ENCODE results near the gene VWA5A.

Gene VWA5A

DNA sequence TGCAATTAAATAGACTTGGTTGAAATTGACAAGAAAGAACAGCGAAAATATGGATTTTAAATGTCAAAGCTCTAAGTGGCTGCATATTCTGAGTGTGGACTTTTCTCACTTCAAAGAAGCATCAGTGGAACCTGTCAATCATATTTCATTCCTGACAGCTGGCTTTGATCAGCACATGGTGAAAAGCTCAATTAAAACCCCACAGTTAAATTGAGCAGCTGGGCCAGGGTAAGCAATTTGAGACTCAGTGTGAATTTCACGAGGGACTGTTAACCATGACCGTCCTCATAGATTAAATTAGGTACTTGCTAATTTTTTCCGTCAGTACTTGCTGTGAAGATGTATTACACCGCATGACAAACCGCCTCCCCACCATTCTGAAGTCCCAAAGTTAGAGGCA lies 56.9 kb downstream of the VWA5A start:
- no peak for DNase-seq

DNA sequence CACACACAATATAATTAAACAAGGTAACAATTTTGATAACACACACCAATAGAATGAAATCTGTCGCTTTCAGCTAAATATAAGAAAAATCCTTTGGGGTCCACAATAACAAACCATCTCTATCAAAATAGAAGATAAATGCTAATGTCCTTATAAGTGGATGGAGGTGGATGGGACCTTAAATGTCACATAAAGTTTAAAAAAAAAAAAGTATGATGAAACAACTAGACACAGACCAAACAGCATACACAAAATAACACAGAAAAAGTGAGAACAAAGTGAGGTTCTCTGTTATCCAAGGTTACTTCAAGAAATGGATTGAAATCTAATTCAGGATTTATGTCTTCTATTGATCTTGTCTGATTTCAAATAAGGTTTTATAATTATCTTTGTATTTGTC lies 57.3 kb downstream of the VWA5A start:
- no peak for DNase-seq

DNA sequence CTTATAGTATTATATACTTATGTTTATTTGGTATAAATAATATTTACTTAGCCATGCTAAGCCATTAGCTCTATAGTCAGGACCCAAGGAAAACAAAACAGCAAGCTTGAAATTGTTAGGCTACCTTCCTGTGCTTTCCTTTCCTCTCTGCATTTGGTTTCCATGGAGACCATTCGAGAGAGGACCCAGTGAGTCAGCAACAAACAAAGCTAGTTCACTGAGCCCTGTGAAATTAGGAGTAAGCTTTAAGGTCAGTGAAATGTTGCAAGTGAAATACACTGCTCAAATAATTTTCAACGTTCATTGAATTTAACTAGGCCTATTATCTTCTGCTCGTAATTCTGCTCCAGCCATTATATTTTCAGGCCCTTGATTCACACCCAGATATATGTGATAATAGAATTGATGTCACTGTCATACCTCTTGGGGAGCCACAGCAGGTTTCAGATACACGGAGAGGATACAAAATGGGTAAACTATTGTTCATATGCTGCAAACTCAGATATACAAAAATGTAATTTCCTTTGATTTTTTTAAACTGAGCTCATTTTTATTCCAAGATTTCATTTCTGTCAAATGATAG lies 58.8 kb downstream of the VWA5A start:
- peak; percentile 89 for DNase-seq

DNA sequence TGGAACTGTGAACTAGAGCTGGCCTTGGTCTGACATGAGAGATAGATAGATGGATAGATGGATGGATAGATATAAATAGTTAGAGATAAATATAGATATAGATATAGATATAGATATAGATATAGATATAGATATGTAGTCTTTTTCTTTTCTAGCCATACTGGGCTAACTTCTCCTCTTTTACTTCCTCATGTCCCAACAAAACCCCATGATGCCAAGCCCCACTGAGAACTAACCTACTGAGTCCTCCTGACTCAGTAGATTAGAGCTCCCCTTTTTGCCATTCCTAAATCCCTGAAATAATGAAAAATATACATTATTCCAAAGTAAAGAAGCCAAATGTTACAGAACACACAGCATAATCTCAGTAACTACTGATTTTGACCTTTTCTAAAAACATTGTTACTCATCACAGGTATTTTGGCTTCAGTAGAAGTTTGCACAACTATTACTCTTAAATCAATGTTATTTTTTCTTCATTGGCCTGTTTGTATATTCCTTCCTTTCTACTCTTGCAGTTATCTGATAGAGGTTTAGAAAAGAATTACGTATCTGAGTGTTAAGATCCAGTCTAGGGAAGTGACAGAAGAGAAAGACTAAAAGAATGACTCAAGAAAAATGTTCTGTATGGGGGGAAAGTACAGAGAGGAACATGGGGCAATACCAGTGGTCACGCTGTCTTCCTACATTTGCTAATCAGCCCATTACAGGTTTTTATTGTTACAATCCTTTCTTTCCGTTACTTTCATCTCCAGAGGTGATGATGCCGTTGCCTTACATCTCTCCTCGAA lies 61.9 kb downstream of the VWA5A start:
- no peak for DNase-seq

DNA sequence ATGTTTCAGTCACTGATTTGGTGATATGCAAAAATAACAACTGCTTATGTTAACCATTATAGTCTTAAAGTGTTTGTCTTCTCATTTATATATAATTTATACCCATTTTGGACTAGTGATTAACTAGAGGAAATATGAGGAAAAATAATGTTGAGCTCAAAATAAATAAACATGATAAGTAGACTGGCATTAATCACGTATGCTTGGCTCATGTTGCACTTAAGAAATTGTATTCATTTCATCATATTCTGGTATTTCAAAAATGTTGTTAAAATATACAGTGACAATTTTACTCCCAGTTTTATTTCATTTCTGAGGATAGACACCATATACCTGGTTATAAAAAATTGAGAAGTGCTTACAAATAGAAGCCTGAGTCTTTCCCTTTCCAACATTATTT lies 64.1 kb downstream of the VWA5A start:
- peak in 1 of 2 experiments; percentile 33 for DNase-seq

DNA sequence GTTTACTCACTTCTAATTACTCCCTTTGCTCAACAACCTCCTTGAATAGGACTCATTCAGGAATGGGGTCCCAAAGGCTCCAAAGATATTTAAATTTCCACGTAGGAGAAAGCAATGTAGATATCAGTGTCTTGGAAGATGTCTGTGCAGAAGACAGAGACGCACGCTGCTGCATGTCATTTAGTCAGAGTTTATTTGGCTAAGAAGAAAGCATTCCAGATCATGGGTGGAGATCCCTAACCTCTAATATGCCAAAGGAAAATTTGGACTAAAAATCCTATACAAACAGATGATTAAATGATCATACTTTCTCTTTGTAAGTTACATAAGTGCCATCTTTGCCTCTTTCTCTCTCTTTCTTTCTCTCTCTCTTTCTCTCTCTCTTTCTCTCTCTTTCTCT lies 67.8 kb downstream of the VWA5A start, which contains the start of gene OR10D3:
Gene OR10D3, plus strand, starts transcription at position 278 of the 400 bp plus-strand sequence. CDS start 1,925 bp downstream, outside the sequence.
- DNase-seq = no peak

DNA sequence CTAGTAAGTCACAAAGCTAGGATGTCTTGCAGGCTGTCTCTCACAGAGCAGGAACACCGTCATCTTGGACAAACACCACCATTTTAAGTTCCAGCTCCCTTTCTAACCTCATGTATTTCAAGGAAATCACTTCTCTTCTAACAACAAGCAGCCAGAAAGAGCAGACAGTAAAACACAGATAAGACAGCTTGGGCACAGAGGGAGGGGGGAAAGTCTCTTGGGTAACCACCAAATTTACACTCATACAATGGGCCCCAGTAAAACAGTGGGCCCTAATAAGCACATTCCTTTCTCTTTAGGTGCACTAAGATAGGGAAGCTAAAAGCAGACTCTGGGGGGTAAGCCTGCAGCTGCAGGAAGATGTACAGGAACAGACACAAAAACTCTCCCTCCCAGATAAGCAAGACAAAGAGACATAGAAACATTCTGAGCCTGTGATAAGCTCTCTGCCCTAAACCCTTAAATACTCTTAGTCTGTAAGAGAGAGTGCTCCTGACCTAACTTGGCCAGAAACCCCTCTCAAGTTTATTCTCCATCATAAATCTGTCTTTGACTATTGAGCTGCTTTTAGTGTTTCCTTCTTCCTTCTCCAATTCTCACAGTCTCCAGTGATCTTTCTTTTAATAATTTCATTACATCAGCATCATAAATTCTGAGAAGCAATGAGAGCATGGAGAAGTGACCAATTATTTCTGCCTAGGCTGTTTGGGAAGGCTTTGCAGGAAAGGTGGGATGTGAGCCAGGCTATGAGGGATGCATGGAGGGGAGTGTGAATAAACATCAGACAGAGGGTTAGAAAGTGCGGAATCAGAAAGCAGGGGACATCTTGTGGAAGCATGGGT lies 75.3 kb downstream of the VWA5A start:
- DNase-seq = no peak

DNA sequence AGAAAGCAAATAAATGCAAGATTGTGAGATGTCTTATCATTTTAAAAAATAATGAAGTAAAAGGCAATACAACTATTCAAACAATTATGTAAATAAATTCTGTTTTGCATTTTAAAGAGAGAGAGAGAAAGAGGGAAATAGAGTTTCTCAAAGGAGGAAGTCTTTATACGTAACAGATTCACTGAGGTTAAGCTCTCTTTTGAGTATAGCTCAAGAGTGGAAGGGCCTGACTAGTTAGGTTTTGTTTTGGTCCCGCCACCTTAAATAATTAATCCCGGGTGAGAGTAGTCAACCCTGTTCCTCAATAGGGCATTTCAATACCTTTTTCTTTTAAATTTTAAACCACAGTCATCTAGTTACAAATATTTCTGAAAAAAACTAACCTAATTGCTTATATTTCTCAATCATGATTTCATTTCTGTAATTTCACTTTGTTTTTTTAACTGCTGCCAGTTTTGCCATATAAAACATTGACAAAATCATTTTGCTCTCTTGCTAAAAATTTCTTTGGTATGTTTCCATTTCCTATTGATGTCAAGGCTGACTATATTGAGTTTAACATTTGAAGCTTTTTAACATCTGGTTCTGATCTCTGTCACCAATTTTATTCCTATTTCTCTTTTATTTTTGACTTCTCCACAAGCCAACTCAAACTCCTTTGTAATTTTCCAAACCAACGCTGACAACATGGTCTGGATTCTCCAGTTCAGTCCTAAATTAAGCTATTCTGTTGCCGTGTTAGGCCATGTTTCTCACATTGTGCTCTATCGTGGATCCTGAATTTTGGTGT lies 78.2 kb downstream of the VWA5A start:
- peak in 1 of 2 experiments; percentile 38 for DNase-seq

DNA sequence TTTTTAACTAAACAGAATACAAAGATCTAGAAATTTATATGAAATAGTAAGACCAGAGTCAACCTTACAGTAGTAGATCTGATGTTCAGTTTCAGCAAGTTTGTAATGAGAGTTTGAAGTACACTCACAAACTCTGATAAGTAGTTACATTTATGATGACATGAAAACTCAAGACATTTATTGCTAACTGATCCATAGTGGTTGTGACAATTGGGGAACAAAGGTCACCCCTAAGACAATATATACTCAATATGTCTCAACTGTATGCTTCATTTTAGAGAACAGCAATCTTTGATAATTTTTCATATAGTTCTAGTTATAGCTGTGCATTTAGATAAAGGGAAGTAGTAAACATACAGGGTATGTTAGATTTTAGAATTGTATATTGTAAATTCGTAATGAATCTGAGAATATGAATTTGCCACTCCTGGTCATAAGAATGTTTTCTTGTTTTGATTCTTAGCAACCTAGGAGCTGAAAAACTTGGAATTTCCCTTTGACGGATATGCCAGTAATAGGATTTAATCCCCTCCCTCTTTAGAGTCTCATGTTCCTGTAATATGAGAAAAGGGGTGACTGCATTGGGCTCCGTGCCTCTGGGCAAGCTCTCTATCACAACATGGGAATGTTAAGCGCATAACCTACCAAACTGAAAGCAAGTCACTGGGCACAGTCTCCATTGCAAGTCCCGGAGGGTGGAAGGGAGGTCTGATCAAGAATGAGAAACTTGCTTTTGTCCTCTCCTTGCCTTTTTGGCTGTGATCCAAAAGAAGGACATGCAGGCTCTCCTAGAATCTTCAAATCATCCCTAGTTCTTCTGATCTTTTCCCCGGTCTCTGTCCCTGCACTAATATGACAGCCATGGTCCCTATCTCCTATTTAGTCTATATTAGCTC lies 79.3 kb downstream of the VWA5A start:
- DNase-seq = no peak

DNA sequence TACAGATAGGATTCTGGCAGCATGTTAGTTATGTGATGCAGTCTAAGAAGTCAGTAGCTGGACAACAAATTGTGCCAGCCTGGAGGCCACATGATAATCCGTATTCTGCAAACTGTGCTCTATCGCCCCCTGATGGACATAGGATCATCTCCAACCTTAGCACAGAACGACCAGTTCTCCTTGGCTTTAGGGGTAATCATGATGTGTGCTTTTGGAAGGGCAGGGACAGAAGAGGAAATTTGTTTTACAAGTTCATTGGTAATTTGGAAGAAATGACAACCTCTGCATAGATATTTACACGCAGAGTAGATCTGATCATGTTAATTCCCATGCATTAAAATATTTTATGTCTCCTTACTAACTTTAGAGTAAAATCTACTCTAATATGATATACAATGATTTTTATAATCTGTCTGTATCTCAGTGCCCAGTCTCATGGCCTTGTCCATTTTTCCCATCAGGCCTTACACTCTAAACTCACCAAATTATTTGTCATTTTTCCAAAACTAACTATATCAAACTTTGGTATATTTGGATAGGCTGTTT lies 80.0 kb downstream of the VWA5A start:
- DNase-seq = peak; percentile 61 to 93

All from NCI-H526 (cell line).